Measurements from ENCODE around the gene CLNK. TPM values are rescaled to one million over a fixed set of nuclear protein-coding genes. Genes with fewer than 3 reads are reported as not detected.

Gene CLNK
- total RNA-seq, 4 donors from 2014 or later, result not detected

DNA sequence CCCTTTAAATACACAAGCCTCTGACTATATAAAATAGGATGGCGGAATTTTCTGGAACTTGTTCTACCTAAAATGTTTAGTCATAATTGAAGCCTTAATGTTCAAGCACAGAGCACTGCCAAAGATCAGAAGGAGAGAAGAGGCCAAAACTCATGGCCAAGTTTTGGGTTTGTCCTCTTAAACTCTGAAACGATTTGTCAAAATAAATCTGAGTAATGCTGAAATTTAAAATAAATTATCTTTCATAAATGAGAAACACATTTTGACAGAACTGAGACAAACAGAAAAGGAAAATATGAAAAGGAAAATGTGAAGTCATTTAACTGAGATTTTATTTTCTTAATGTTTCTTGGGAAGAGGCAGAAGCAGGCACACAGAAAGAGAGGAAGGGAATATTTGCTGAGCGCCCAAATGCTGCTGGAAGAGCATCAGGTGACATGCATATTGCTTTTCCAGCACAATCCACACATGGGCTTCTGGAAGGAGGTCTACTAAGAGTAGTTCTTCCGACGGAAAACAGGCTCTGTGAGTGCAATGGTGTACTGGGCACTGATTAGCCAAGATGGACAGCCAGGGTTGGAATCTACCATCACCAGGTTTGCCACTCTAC, 179.9 kb downstream of the CLNK start:
- Histone ChIP-seq H3K27me3 (no peaks in the 10 kb centered on the region), H3K27ac (no peak overlapping the region), H3K4me1 (no peaks in the 10 kb centered on the region), H3K36me3 (no peaks in the 10 kb centered on the region), H3K4me3 (replicated peaks in 1 of 3) (no peak overlapping the region), H3K9me3 (no peaks in the 10 kb centered on the region)
- DNase-seq, result no peak
- TF ChIP-seq, protein P1, sequence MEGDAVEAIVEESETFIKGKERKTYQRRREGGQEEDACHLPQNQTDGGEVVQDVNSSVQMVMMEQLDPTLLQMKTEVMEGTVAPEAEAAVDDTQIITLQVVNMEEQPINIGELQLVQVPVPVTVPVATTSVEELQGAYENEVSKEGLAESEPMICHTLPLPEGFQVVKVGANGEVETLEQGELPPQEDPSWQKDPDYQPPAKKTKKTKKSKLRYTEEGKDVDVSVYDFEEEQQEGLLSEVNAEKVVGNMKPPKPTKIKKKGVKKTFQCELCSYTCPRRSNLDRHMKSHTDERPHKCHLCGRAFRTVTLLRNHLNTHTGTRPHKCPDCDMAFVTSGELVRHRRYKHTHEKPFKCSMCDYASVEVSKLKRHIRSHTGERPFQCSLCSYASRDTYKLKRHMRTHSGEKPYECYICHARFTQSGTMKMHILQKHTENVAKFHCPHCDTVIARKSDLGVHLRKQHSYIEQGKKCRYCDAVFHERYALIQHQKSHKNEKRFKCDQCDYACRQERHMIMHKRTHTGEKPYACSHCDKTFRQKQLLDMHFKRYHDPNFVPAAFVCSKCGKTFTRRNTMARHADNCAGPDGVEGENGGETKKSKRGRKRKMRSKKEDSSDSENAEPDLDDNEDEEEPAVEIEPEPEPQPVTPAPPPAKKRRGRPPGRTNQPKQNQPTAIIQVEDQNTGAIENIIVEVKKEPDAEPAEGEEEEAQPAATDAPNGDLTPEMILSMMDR (IDR thresholded peaks at IDR 0.05), result no peak
- TF ChIP-seq POLR2A (IDR thresholded peaks at IDR 0.05), result no peak
- intact Hi-C loops (cut with DNase I), result no loop called here
- 69 to 74% methylated on average over 5 of the region's 5 CpGs for WGBS, 2 donors

DNA sequence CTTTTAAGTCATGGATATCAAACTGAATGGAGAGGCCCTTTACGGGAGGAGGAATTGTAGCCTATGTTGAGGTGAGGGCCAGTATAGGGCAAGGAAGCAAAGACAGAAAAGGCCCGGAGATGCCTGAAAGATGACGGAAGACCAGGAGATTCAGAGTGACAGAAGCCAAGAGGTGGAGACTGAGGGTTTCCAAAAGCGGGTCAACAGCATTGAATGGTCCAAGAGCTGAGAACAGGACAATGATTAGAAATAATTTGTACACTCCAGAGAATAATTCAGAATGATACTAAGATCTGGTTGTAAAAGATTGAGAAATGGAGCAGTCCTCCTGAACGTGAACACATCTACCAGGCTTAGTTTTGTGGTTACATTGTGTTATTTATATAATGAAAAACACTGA, 181.9 kb downstream of the CLNK start:
- H3K4me3 ChIP-seq (replicated peaks in 1 of 3), result no peak overlapping the region
- no peaks in the 10 kb centered on the region for H3K4me1 ChIP-seq
- H3K27me3 ChIP-seq, result no peaks in the 10 kb centered on the region
- no peak overlapping the region for H3K27ac ChIP-seq
- TF ChIP-seq, protein P1 (IDR thresholded peaks at IDR 0.05), result no peak
- TF ChIP-seq POLR2A (IDR thresholded peaks at IDR 0.05), result no peak
- 90 to 94% methylated on average over 5 of the region's 5 CpGs for WGBS, 2 donors
- intact Hi-C loops (cut with DNase I), result no loop called here
- no peak for DNase-seq
- H3K36me3 ChIP-seq, result no peaks in the 10 kb centered on the region
- no peaks in the 10 kb centered on the region for H3K9me3 ChIP-seq

DNA sequence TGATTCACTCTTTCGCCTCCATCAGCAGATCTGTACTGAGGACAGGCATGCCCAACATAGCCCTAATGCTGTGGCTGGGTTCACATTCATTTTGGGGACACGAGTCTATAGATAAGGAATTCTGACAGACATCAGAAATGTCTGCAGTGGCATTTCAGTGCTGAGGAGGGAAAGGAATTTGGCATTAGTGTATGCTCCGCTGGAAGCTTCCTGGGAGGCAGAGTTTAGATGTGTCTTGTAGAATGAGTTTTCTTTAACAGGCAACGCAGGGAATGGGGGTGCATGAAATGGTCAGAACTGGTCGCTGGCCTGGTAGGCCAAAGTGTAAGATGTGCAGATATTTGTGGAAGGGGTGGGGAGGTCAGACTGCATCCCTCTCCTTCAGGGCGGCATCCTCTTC, 183.8 kb downstream of the CLNK start:
- intact Hi-C loops (cut with DNase I), result no loop called here
- Histone ChIP-seq H3K4me1 (no peaks in the 10 kb centered on the region), H3K36me3 (no peaks in the 10 kb centered on the region), H3K27me3 (no peaks in the 10 kb centered on the region), H3K4me3 (replicated peaks in 1 of 3) (no peak overlapping the region), H3K9me3 (no peaks in the 10 kb centered on the region), H3K27ac (no peak overlapping the region)
- no peak for TF ChIP-seq POLR2A (IDR thresholded peaks at IDR 0.05)
- TF ChIP-seq, protein P1 (IDR thresholded peaks at IDR 0.05), result no peak
- WGBS, 2 donors, result 74 to 85% methylated on average over 6 of the region's 6 CpGs
- no peak for DNase-seq

DNA sequence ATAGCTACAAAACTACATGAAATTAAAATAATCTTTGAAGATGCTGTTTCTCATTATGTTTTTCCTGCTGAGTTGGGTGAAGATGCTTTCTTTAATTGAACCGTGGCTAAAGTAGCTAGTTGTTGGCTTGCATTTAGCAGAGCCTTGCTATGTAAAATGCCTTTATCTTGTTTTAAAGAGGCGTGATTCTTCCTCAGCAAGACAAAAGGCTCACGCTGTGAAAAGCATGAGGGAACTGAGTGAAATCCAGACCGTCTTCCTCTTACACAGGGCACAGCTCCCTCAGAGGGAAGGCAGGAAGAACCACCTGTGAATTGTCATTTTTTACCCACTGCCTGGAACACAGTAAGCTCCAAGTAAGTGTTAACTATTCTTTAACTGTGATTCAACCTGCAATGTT, 188.4 kb downstream of the CLNK start:
- no peak for DNase-seq
- H3K27ac ChIP-seq, result no peak overlapping the region
- no peak for TF ChIP-seq POLR2A (IDR thresholded peaks at IDR 0.05)
- TF ChIP-seq, protein P1 (IDR thresholded peaks at IDR 0.05), result no peak

DNA sequence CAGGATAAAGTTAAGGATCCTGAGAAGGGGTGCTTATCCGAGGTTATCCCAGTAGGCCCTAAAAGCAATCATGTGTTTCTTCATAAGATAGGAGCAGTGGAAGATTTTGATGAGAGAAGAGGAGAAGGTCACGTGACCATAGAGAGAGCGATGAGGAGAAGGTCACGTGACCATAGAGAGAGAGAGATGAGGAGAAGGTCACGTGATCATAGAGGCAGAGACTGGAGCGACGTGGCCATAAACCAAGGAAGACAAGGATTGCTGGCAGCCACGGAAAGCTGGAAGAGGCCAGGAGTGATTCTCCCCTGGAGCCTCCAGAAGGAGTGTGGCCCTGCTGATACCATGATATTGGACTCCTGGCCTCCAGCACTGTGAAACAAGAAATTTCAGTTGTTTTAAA, 188.9 kb downstream of the CLNK start:
- H3K9me3 ChIP-seq, result no peaks in the 10 kb centered on the region
- no peaks in the 10 kb centered on the region for H3K27me3 ChIP-seq
- no peak overlapping the region for H3K27ac ChIP-seq
- no peak for DNase-seq
- no peaks in the 10 kb centered on the region for H3K36me3 ChIP-seq
- 85 to 86% methylated on average over 8 of the region's 8 CpGs for WGBS, 2 donors
- no peak overlapping the region for H3K4me3 ChIP-seq (replicated peaks in 1 of 3)
- intact Hi-C loops (cut with DNase I), result no loop called here
- no peaks in the 10 kb centered on the region for H3K4me1 ChIP-seq
- TF ChIP-seq, protein P1 (IDR thresholded peaks at IDR 0.05), result no peak
- TF ChIP-seq POLR2A (IDR thresholded peaks at IDR 0.05), result no peak

More for the DNA sequence above, 188.4 kb downstream of the CLNK start:
- Histone ChIP-seq H3K4me1 (no peaks in the 10 kb centered on the region), H3K4me3 (replicated peaks in 1 of 3) (no peak overlapping the region), H3K9me3 (no peaks in the 10 kb centered on the region), H3K36me3 (no peaks in the 10 kb centered on the region), H3K27me3 (no peaks in the 10 kb centered on the region)
- intact Hi-C loops (cut with DNase I), result no loop called here
- WGBS, 2 donors, result 57 to 62% methylated on average over 4 of the region's 4 CpGs
